HFFc6 (cell line): ENCODE data around the gene NR4A1. TPM values are rescaled to one million over a fixed set of nuclear protein-coding genes. Genes with fewer than 3 reads are reported as not detected.

Source experiments
- DNase-seq: peaks from one replicate; pipeline ENCODE4 v3.0.0-alpha.2; 2018
- H3K27ac Mint-ChIP-seq: 2 replicates; pipeline ENCODE4 v1.8.0; 2020; ENCODE audit warnings: mild to moderate bottlenecking, mixed read lengths
- H3K27me3 Mint-ChIP-seq: 2 replicates; pipeline ENCODE4 v1.8.0; 2021; ENCODE audit warnings: mild to moderate bottlenecking, moderate library complexity, mixed read lengths; ENCODE audit not compliant: insufficient read depth
- H3K36me3 Mint-ChIP-seq: 2 replicates; pipeline ENCODE4 v1.8.0; 2021; ENCODE audit warnings: low read depth, mixed read lengths
- H3K4me1 Mint-ChIP-seq: 2 replicates; pipeline ENCODE4 v1.8.0; 2020; ENCODE audit warnings: low read depth, mixed read lengths
- H3K4me3 Mint-ChIP-seq: 2 replicates; pipeline ENCODE4 v1.8.0; 2020; ENCODE audit warnings: mild to moderate bottlenecking, moderate library complexity, mixed read lengths
- H3K9me3 Mint-ChIP-seq: 2 replicates; pipeline ENCODE4 v1.8.0; 2020; ENCODE audit warnings: mild to moderate bottlenecking, mixed read lengths
- CTCF ChIP-seq: fragments of 200-600 bp; sonication (generic); IDR thresholded peaks from 2 replicates; pipeline ENCODE4 v1.5.0; 2021; ENCODE audit warnings: antibody characterized with exemption, mild to moderate bottlenecking
- total RNA-seq, 6 experiments: library from RNA; stranded (reverse); fragmentation: NEBNext Ultra II Directional; extraction: Animal tissue kit (Norgen Biotek cat#: 25700); gene quantifications; 2 replicates in 1 of 6; 3 replicates in 5 of 6; pipeline ENCODE4 v1.2.3, GENCODE V29; 2021

The NR4A1 gene
- total RNA-seq, 6 experiments from 2014 or later, result 10.3 to 46.6 (median 43.6) TPM

- peak; percentile 87 for TF ChIP-seq CTCF
- Mint-ChIP-seq H3K4me3 (no peak overlapping the region), H3K4me1 (peaks cover 24% of the 10 kb centered on the region), H3K27ac (no peak overlapping the region), H3K36me3 (no peaks in the 10 kb centered on the region), H3K9me3 (no peaks in the 10 kb centered on the region), H3K27me3 (peaks cover 5% of the 10 kb centered on the region)
- DNase-seq, result peak; percentile 24
Measured at GRCh38 chr12:52020539-52021336, 30.5 kb upstream of the NR4A1 start.

- no peaks in the 10 kb centered on the region for H3K9me3 Mint-ChIP-seq
- no peak overlapping the region for H3K27ac Mint-ChIP-seq
- no peak for DNase-seq
- peaks cover 33% of the 10 kb centered on the region for H3K4me1 Mint-ChIP-seq
- H3K27me3 Mint-ChIP-seq, result peaks cover 5% of the 10 kb centered on the region
- no peak for TF ChIP-seq CTCF
- H3K4me3 Mint-ChIP-seq, result peak overlapping the region; percentile 65
- no peaks in the 10 kb centered on the region for H3K36me3 Mint-ChIP-seq
Measured at GRCh38 chr12:52022841-52023181, 28.4 kb upstream of the NR4A1 start.

DNA sequence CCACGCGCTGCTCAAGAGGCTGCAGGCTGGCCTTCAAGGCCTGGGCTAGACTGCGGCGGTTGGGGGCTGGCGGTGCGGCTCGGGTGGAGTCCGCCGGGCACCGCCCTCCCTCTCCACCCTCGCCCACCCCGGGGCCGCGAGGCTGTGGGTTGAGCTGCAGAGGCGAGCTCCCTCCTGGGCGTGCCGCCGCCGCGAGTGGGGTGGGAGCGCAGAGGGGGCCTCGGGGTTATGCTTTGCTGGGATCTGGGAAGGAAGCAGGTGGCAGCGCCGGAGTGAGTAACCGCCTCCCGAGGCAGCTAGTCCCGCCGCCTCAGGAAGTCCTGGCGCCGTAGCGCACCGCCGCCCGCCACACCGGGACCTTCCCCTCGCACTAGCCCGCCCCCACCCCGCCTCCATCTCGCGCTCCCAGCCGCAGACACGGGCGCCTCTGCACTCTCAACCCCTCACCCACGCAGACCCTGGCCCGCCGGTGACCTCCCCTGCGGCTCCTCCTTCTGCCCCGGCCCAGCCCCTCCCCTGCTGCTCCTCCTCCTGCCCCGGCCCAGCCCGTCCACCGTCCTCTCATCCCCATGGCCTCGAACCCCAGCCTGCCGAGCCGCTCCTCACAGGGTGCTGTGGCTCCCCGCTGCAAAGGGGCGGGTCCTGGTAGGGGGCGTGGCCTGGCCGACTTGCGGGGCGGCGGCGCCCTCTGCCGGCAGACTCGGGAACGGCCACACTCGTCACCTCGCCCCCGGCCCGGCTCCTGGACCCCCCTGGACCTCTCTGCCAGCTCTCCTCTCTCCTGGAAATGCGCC is 27.9 kb upstream of the NR4A1 start:
- peak; percentile 47 for DNase-seq
- 0 out of 2 replicates have a peak overlapping the region, but pooled peaks have one; percentile 5 for H3K27ac Mint-ChIP-seq

GRCh38 chr12:52023976-52024688 is 27.1 kb upstream of the NR4A1 start:
- DNase-seq, result no peak
- H3K4me1 Mint-ChIP-seq, result peaks cover 33% of the 10 kb centered on the region
- H3K27me3 Mint-ChIP-seq, result peaks cover 2% of the 10 kb centered on the region
- 0 out of 2 replicates have a peak overlapping the region, but pooled peaks have one; percentile 5 for H3K27ac Mint-ChIP-seq
- H3K36me3 Mint-ChIP-seq, result no peaks in the 10 kb centered on the region
- no peaks in the 10 kb centered on the region for H3K9me3 Mint-ChIP-seq
- TF ChIP-seq CTCF, result peak; percentile 62
- peak overlapping the region; percentile 84 for H3K4me3 Mint-ChIP-seq

More for the DNA sequence above, 27.9 kb upstream of the NR4A1 start:
- Mint-ChIP-seq H3K27me3 (peaks cover 5% of the 10 kb centered on the region), H3K9me3 (no peaks in the 10 kb centered on the region), H3K4me3 (peak overlapping the region; percentile 84), H3K36me3 (no peaks in the 10 kb centered on the region), H3K4me1 (peaks cover 33% of the 10 kb centered on the region)
- peak; percentile 99 for TF ChIP-seq CTCF

DNA sequence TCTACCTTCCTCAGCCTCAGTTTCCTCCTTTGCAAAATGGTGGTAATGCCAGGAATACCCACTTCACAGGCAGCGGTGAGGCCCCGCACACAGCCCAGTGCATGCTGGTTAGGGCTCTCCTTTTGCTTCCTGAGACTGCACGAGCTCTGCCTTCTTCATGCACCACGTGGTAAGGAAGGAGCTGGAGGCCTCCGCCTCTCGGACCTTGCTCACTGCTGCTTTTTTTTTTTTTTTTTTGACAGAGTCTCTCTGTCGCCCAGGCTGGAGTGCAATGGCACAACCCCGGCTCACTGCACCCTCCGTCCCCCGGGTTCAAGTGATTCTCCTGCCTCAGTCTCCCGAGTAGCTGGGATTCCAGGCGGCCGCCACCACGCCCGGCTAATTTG is 26.4 kb upstream of the NR4A1 start:
- no peak for DNase-seq
- no peaks in the 10 kb centered on the region for H3K9me3 Mint-ChIP-seq
- H3K36me3 Mint-ChIP-seq, result no peaks in the 10 kb centered on the region
- H3K4me3 Mint-ChIP-seq, result no peak overlapping the region
- H3K27ac Mint-ChIP-seq, result peak overlapping the region; percentile 49; the same call in 1 of the 2 replicates
- peaks cover 1% of the 10 kb centered on the region for H3K27me3 Mint-ChIP-seq
- H3K4me1 Mint-ChIP-seq, result peaks cover 33% of the 10 kb centered on the region
- TF ChIP-seq CTCF, result no peak
